HG03469 (cell line): ENCODE results near the gene IFT88.
A peak's percentile ranks its signal among the peaks of the same experiment; 100 is the strongest.

ENCODE experiments used
- ATAC-seq: cut with Tn5 transposase; IDR thresholded peaks from one replicate; pipeline ENCODE4 v1.9.1; 2021; ENCODE audit warnings: mild to moderate bottlenecking, moderate library complexity, moderate number of reproducible peaks; ENCODE audit not compliant: unreplicated experiment

IFT88 gene

GRCh38 chr13:20565115-20565736 is 1.7 kb upstream of the IFT88 start:
- ATAC-seq = no peak

GRCh38 chr13:20566468-20566897 is 474 bp upstream of the IFT88 start:
- peak; percentile 13 for ATAC-seq

- ATAC-seq = no peak
Measured at GRCh38 chr13:20567881-20568528, 1.0 kb downstream of the IFT88 start.

GRCh38 chr13:20570517-20570916 is 3.6 kb downstream of the IFT88 start:
- no peak for ATAC-seq

GRCh38 chr13:20571676-20572075 is 4.7 kb downstream of the IFT88 start:
- ATAC-seq = no peak

- ATAC-seq = no peak
Measured at GRCh38 chr13:20573186-20573585, 6.2 kb downstream of the IFT88 start.

- no peak for ATAC-seq
Measured at GRCh38 chr13:20573636-20574035, 6.7 kb downstream of the IFT88 start.

- ATAC-seq = no peak
Measured at GRCh38 chr13:20579191-20579590, 12.2 kb downstream of the IFT88 start.

GRCh38 chr13:20580257-20580656 is 13.3 kb downstream of the IFT88 start:
- no peak for ATAC-seq

- no peak for ATAC-seq
Measured at GRCh38 chr13:20582026-20582425, 15.1 kb downstream of the IFT88 start.

GRCh38 chr13:20583803-20584293 is 16.9 kb downstream of the IFT88 start:
- no peak for ATAC-seq

- ATAC-seq = no peak
Measured at GRCh38 chr13:20585371-20585770, 18.4 kb downstream of the IFT88 start.

GRCh38 chr13:20588529-20589110 is 21.7 kb downstream of the IFT88 start:
- no peak for ATAC-seq

- ATAC-seq = no peak
Measured at GRCh38 chr13:20590561-20590960, 23.6 kb downstream of the IFT88 start.

- no peak for ATAC-seq
Measured at GRCh38 chr13:20592606-20593005, 25.6 kb downstream of the IFT88 start.

- no peak for ATAC-seq
Measured at GRCh38 chr13:20594280-20594679, 27.3 kb downstream of the IFT88 start.

GRCh38 chr13:20607015-20607414 is 40.1 kb downstream of the IFT88 start:
- ATAC-seq = no peak

GRCh38 chr13:20608438-20609020 is 41.6 kb downstream of the IFT88 start:
- ATAC-seq = no peak

GRCh38 chr13:20609145-20609544 is 42.2 kb downstream of the IFT88 start:
- ATAC-seq = no peak

GRCh38 chr13:20610006-20610405 is 43.0 kb downstream of the IFT88 start:
- ATAC-seq = no peak

GRCh38 chr13:20616059-20616797 is 49.3 kb downstream of the IFT88 start:
- no peak for ATAC-seq
